Measurements from ENCODE around the gene STK24.
"Not testable (repeated sequence)": the region's sequence is repeated elsewhere in the genome, so short reads cannot be mapped to it uniquely, and the experiment has no call there.

Gene STK24

DNA sequence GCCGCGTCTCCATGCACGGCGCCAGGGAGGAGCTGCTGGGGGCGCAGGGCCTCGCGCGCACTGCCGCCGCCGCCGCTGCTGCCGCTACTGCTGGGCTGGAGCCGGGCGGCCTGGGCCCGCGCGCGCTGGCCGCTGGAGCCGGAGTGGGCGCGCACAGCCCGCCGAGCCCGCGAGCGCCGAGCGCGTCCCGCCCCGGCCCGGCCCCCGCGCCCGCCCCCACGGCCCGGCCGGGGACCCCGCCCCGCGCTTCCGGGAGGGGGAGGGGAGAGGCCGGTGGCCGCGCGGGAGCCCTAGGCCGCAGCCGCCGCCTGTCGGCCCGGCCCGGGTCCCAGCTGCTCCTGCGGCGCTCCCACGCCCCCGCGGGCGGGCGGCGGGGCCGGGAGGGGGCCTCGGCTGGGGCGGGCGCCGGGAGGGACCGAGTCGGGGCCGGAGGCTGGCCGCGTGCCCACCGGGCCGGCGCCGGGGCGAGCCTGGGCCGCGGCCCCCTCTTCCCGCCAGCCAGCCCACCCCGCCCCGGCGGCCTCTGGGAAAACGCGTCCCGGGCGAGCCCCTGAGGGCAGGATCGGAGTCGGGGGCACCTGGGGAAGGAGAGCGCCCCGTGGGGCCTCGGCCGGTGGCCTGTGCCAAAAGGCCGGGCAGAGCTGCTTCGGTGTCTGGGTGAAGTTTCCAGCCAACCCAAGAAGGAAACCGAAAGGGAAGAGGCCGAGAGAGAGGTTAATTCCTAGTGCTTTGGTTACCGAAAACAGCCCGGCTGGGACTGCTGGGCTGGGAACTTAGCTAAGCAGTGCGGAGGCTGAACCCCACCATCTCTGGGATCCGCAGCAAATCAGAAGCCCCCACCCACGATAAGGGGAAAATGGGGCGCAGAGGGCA, at the start of gene STK24:
Gene STK24 (minus strand): TSS at position 145 of the 873 bp plus-strand sequence. CDS start 321 bp downstream, outside the sequence.
- Histone ChIP-seq H3K27me3 (ENCODE audit: control insufficient read depth in 5 of 5, insufficient read depth in 4 of 5, low read length in 5 of 5) (no peaks in the 10 kb centered on the region), H3K4me1 (ENCODE audit: control insufficient read depth in 5 of 5, insufficient read depth in 5 of 5, low read length in 5 of 5) (peaks cover 7 to 36% (median 33%) of the 10 kb centered on the region in 5 donors), H3K9me3 (ENCODE audit: control insufficient read depth in 5 of 5, low read length in 5 of 5) (no peaks in the 10 kb centered on the region), H3K27ac (ENCODE audit: low read depth, low read length) (peak within 1 kb of the TSS; percentile 93), H3K9ac (ENCODE audit: low read length in 5 of 5) (peak within 1 kb of the TSS; percentile 78 to 96 (median 93)), H3K4me3 (ENCODE audit: low read depth in 1 of 5, low read length in 5 of 5) (peak within 1 kb of the TSS; percentile 78 to 91 (median 86)), H3K36me3 (ENCODE audit: control insufficient read depth in 5 of 5, insufficient read depth in 5 of 5, low read length in 5 of 5) (no peaks in the 10 kb centered on the region)

DNA sequence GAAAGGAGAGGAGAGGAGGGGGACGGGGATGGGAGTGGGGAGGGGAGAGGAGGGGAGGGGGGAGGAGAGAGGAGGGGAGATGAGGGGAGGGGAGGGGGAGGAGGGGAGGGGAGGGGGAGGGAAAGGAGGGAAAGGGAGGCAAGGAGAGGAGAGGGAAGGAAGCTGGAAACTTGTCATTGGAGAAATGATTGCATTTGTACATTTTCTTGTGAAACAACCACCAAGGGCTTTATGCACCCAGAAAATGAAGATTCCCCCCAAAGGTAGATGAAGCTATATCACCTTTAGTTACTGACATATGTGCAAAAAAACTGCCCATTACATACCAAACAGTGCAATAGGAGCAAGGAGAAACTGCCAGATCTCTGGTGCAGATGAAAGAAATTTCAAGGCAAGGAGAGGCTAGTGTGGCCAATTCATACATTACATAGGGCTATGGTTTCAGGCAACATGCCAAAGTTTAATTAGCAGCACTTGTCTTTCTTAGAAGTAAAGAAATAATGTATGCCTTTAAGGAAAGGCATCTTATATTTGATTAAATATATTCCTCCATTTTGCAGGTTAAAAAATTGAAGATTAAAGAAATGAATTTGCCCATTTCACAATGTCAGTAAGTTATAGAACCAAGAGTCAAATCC, 49.5 kb upstream of the STK24 start:
- no peaks in the 10 kb centered on the region for H3K9me3 ChIP-seq (ENCODE audit: control insufficient read depth in 5 of 5, low read length in 5 of 5)
- no peak overlapping the region for H3K9ac ChIP-seq (ENCODE audit: low read length in 5 of 5)
- H3K27ac ChIP-seq (ENCODE audit: low read depth, low read length): no peak overlapping the region
- no peaks in the 10 kb centered on the region for H3K36me3 ChIP-seq (ENCODE audit: control insufficient read depth in 5 of 5, insufficient read depth in 5 of 5, low read length in 5 of 5)
- H3K4me1 ChIP-seq (ENCODE audit: control insufficient read depth in 5 of 5, insufficient read depth in 5 of 5, low read length in 5 of 5): peaks cover 0 to 3% (median 0%) of the 10 kb centered on the region in 5 donors
- no peak overlapping the region for H3K4me3 ChIP-seq (ENCODE audit: low read depth in 1 of 5, low read length in 5 of 5)
- H3K27me3 ChIP-seq (ENCODE audit: control insufficient read depth in 5 of 5, insufficient read depth in 4 of 5, low read length in 5 of 5): no peaks in the 10 kb centered on the region

DNA sequence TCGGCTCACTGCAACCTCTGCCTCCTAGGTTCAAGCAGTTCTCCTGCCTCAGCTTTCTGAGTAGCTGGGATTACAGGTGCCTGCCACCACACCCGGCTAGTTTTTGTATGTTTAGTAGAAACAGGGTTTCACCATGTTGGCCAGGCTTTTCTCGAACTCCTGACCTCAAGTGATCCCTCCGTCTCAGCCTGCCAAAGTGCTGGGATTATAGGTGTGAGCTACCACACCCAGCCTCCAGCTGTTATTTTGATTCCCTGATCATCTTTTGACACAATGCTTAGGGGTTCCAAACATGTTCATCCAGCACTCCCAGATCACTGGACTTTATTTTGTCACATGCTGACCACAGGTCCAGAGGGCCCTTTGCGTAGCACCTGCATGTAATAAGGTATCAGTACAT, 47.7 kb upstream of the STK24 start:
- H3K4me1 ChIP-seq (ENCODE audit: control insufficient read depth in 5 of 5, insufficient read depth in 5 of 5, low read length in 5 of 5); H3K27me3 ChIP-seq (ENCODE audit: control insufficient read depth in 5 of 5, insufficient read depth in 4 of 5, low read length in 5 of 5); H3K4me3 ChIP-seq (ENCODE audit: low read depth in 1 of 5, low read length in 5 of 5); H3K9ac ChIP-seq (ENCODE audit: low read length in 5 of 5); H3K9me3 ChIP-seq (ENCODE audit: control insufficient read depth in 5 of 5, low read length in 5 of 5); H3K36me3 ChIP-seq (ENCODE audit: control insufficient read depth in 5 of 5, insufficient read depth in 5 of 5, low read length in 5 of 5); H3K27ac ChIP-seq (ENCODE audit: low read depth, low read length): not testable (repeated sequence)

DNA sequence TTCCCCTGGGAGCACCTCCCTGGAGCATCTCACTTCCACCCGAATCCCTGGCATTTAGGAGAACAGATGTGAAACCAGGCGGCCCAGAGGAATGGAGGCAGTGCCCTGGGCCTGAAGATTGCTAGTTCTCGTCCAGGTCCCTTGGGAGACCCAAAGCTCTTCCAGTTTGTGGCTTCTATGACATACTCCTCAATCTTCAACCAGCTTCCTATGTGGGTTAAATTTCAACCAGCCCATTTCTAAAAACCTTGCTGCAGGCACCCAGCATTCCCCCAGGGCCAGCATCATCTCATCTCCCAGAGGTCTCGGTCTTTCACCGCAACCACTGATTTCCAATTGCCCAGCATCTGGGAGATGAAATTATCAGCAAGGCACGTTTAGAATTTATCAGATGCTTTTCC, 46.0 kb upstream of the STK24 start:
- Histone ChIP-seq H3K36me3 (ENCODE audit: control insufficient read depth in 5 of 5, insufficient read depth in 5 of 5, low read length in 5 of 5) (no peaks in the 10 kb centered on the region), H3K4me3 (ENCODE audit: low read depth in 1 of 5, low read length in 5 of 5) (no peak overlapping the region), H3K9ac (ENCODE audit: low read length in 5 of 5) (no peak overlapping the region), H3K27me3 (ENCODE audit: control insufficient read depth in 5 of 5, insufficient read depth in 4 of 5, low read length in 5 of 5) (no peaks in the 10 kb centered on the region), H3K9me3 (ENCODE audit: control insufficient read depth in 5 of 5, low read length in 5 of 5) (no peaks in the 10 kb centered on the region), H3K4me1 (ENCODE audit: control insufficient read depth in 5 of 5, insufficient read depth in 5 of 5, low read length in 5 of 5) (peaks cover 0 to 3% (median 0%) of the 10 kb centered on the region in 5 donors), H3K27ac (ENCODE audit: low read depth, low read length) (no peak overlapping the region)

DNA sequence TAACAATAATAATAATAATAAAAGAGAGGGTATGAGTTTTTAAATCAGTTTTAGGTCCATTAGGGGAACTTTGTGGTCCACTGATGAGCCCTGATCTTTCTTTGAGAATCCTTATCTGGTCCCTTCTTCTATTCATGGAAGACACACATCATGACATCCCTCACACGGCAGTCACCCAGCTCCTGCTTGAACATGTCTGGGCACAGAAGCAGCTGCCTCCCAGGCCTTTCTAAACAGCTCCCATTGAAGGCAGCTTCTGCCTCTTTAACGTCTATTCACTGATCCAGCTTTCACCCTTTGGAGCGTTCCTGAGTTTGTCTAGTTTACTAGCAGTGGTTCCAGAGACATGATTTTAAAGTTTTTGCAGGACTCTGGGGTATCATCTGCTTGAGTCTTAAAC, 42.6 kb upstream of the STK24 start:
- H3K27ac ChIP-seq (ENCODE audit: low read depth, low read length): no peak overlapping the region
- H3K4me1 ChIP-seq (ENCODE audit: control insufficient read depth in 5 of 5, insufficient read depth in 5 of 5, low read length in 5 of 5): peaks cover 0 to 3% (median 0%) of the 10 kb centered on the region in 5 donors
- no peak overlapping the region for H3K4me3 ChIP-seq (ENCODE audit: low read depth in 1 of 5, low read length in 5 of 5)
- no peaks in the 10 kb centered on the region for H3K9me3 ChIP-seq (ENCODE audit: control insufficient read depth in 5 of 5, low read length in 5 of 5)
- no peaks in the 10 kb centered on the region for H3K27me3 ChIP-seq (ENCODE audit: control insufficient read depth in 5 of 5, insufficient read depth in 4 of 5, low read length in 5 of 5)
- no peaks in the 10 kb centered on the region for H3K36me3 ChIP-seq (ENCODE audit: control insufficient read depth in 5 of 5, insufficient read depth in 5 of 5, low read length in 5 of 5)
- no peak overlapping the region for H3K9ac ChIP-seq (ENCODE audit: low read length in 5 of 5)

DNA sequence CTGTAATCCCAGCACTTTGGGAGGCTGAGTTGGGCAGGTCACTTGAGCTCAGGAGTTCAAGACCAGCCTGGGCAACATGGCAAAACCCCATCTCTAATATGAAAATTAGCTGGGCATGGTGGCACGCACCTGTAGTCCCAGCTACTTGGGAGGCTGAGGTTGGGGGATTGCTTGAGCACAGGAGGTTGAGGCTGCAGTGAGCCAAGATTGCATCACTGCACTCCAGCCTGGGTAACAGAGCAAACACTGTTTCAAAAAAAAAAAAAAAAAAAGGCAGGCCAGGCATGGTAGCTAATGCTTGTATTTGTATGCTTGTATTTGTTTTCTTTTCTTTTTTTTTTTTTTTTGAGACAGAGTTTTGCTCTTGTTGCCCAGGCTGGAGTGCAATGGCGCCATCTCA, 38.7 kb upstream of the STK24 start:
- H3K4me3 ChIP-seq (ENCODE audit: low read depth in 1 of 5, low read length in 5 of 5); H3K27ac ChIP-seq (ENCODE audit: low read depth, low read length); H3K9me3 ChIP-seq (ENCODE audit: control insufficient read depth in 5 of 5, low read length in 5 of 5); H3K4me1 ChIP-seq (ENCODE audit: control insufficient read depth in 5 of 5, insufficient read depth in 5 of 5, low read length in 5 of 5); H3K36me3 ChIP-seq (ENCODE audit: control insufficient read depth in 5 of 5, insufficient read depth in 5 of 5, low read length in 5 of 5); H3K27me3 ChIP-seq (ENCODE audit: control insufficient read depth in 5 of 5, insufficient read depth in 4 of 5, low read length in 5 of 5); H3K9ac ChIP-seq (ENCODE audit: low read length in 5 of 5): not testable (repeated sequence)

DNA sequence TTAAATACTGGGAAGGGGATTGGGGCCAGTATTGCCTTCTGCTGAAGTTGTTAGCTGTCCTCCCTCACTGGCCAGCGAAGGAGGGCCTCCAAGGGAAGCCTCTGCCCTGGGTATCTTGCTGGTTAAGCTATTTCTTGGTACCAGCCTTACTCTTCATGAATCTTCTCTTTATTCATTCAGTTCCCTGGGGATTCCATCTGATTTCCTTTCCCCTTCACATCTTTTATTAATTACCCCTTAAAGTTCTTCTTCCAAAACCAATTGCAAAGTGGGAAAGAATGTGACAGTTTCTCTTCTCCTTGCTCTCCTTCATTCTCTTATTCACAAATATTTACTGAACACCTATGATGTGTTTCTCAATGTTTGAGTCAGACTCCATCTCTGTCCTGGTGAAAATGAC, 36.7 kb upstream of the STK24 start:
- H3K36me3 ChIP-seq (ENCODE audit: control insufficient read depth in 5 of 5, insufficient read depth in 5 of 5, low read length in 5 of 5): no peaks in the 10 kb centered on the region
- no peaks in the 10 kb centered on the region for H3K9me3 ChIP-seq (ENCODE audit: control insufficient read depth in 5 of 5, low read length in 5 of 5)
- H3K4me1 ChIP-seq (ENCODE audit: control insufficient read depth in 5 of 5, insufficient read depth in 5 of 5, low read length in 5 of 5): peaks cover 0 to 2% (median 0%) of the 10 kb centered on the region in 5 donors
- H3K4me3 ChIP-seq (ENCODE audit: low read depth in 1 of 5, low read length in 5 of 5): no peak overlapping the region
- H3K27ac ChIP-seq (ENCODE audit: low read depth, low read length): no peak overlapping the region
- H3K9ac ChIP-seq (ENCODE audit: low read length in 5 of 5): no peak overlapping the region
- H3K27me3 ChIP-seq (ENCODE audit: control insufficient read depth in 5 of 5, insufficient read depth in 4 of 5, low read length in 5 of 5): no peaks in the 10 kb centered on the region

DNA sequence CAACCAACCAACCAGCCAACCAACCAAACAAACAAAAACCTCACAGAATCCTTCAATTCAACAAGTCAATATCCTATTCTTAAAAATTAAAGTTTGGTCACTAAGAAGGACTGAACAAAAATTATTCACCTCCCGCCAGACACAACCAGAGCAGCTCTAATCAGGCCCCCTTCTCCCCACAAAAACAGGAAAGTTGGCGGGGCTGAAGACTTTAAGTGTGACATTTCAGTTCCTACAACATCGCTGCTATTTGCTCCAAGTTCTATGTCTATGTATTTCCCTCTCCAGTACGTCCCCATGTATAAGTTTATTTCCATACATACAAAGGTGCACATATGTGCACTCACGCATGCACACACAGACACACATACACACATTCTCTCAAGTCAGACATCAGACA, 32.8 kb upstream of the STK24 start:
- no peaks in the 10 kb centered on the region for H3K36me3 ChIP-seq (ENCODE audit: control insufficient read depth in 5 of 5, insufficient read depth in 5 of 5, low read length in 5 of 5)
- no peaks in the 10 kb centered on the region for H3K27me3 ChIP-seq (ENCODE audit: control insufficient read depth in 5 of 5, insufficient read depth in 4 of 5, low read length in 5 of 5)
- H3K9me3 ChIP-seq (ENCODE audit: control insufficient read depth in 5 of 5, low read length in 5 of 5): no peaks in the 10 kb centered on the region
- H3K27ac ChIP-seq (ENCODE audit: low read depth, low read length): no peak overlapping the region
- no peak overlapping the region for H3K4me3 ChIP-seq (ENCODE audit: low read depth in 1 of 5, low read length in 5 of 5)
- H3K9ac ChIP-seq (ENCODE audit: low read length in 5 of 5): no peak overlapping the region
- H3K4me1 ChIP-seq (ENCODE audit: control insufficient read depth in 5 of 5, insufficient read depth in 5 of 5, low read length in 5 of 5): peaks cover 0 to 2% (median 0%) of the 10 kb centered on the region in 5 donors

DNA sequence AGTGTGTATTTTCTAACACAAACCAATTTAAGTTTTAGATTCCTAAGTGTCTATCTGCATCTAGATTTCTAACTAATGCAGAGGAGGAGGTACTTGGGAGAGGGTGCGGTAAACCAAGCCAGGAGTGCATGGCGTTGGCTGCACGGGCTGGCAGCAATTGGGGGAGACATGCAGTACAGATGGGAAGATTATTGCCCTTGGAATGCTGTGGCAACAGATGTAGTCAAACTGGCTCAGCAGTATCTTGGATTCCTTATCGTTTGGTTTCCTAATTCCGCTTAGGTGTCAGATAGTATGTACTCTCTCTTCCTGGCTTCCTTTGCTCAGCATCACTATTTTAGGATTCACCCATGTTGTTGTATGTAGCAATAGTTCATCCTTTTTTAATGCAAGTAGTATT, 29.4 kb upstream of the STK24 start:
- no peaks in the 10 kb centered on the region for H3K4me1 ChIP-seq (ENCODE audit: control insufficient read depth in 5 of 5, insufficient read depth in 5 of 5, low read length in 5 of 5)
- no peak overlapping the region for H3K4me3 ChIP-seq (ENCODE audit: low read depth in 1 of 5, low read length in 5 of 5)
- no peaks in the 10 kb centered on the region for H3K36me3 ChIP-seq (ENCODE audit: control insufficient read depth in 5 of 5, insufficient read depth in 5 of 5, low read length in 5 of 5)
- no peaks in the 10 kb centered on the region for H3K27me3 ChIP-seq (ENCODE audit: control insufficient read depth in 5 of 5, insufficient read depth in 4 of 5, low read length in 5 of 5)
- no peaks in the 10 kb centered on the region for H3K9me3 ChIP-seq (ENCODE audit: control insufficient read depth in 5 of 5, low read length in 5 of 5)
- H3K9ac ChIP-seq (ENCODE audit: low read length in 5 of 5): no peak overlapping the region
- H3K27ac ChIP-seq (ENCODE audit: low read depth, low read length): no peak overlapping the region

DNA sequence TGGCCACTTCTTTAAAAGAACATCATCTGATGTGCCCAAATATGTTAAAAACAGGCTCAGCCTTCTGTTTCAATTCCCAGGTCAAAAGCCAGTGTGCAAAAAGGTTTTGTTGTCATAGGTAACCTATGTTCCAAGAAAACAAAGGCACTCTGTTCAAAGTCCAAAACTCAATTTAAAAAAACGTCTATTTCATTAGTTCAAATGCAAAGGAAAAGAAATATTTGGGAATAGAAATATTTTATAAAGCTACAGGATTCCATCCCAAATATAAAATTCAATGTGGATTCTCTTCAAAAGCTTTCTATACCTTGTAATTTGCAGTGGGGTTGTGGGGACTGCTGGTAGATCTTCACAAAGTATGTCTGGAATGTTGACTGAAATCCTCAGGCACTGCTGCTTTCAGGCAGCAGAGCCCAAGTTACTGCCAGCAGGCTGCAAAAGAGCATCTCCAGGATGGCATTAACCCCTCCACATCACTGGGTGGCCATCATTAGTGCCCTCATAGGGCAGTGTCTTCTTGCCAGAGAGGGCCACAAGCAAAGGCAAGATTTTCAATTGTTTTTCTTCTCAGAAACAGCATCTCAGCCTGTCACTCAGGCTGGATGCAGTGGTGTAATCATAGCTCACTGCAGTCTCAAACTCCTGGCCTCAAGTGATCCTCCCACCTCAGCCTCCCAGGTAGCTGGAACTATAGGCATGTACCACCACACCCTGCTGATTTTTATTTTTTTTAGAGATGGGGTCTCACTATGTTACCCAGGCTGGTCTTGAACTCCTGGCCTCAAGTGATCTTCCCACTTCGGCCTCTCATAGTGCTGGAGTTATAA, 22.8 kb upstream of the STK24 start:
- Histone ChIP-seq H3K4me3 (ENCODE audit: low read depth in 1 of 5, low read length in 5 of 5) (no peak overlapping the region), H3K9me3 (ENCODE audit: control insufficient read depth in 5 of 5, low read length in 5 of 5) (no peaks in the 10 kb centered on the region), H3K9ac (ENCODE audit: low read length in 5 of 5) (no peak overlapping the region), H3K36me3 (ENCODE audit: control insufficient read depth in 5 of 5, insufficient read depth in 5 of 5, low read length in 5 of 5) (no peaks in the 10 kb centered on the region), H3K27me3 (ENCODE audit: control insufficient read depth in 5 of 5, insufficient read depth in 4 of 5, low read length in 5 of 5) (no peaks in the 10 kb centered on the region), H3K27ac (ENCODE audit: low read depth, low read length) (no peak overlapping the region), H3K4me1 (ENCODE audit: control insufficient read depth in 5 of 5, insufficient read depth in 5 of 5, low read length in 5 of 5) (peaks cover 0 to 16% (median 3%) of the 10 kb centered on the region in 5 donors)
